HEK293 (cell line): ENCODE data around the gene ESR2.

Experiments
- CTCF ChIP-seq: fragments of 450-650 bp; formaldehyde crosslinking; IDR thresholded peaks from 2 replicates; pipeline ENCODE4 v1.5.1; 2016; ENCODE audit warnings: missing biosample characterization, missing genetic modification characterization
- HIC1 ChIP-seq: fragments of 450-650 bp; formaldehyde crosslinking; IDR thresholded peaks from 2 replicates; pipeline ENCODE4 v1.5.1; 2016; ENCODE audit warnings: missing biosample characterization, missing genetic modification characterization
- REST ChIP-seq: fragments of 450-650 bp; formaldehyde crosslinking; IDR thresholded peaks from 2 replicates; pipeline ENCODE4 v1.5.1; 2016; ENCODE audit warnings: missing biosample characterization, missing genetic modification characterization
- TCF7L2 ChIP-seq: IDR thresholded peaks from 2 replicates; pipeline ENCODE4 v1.6.1; 2011; ENCODE audit warnings: low read depth, mild to moderate bottlenecking, inconsistent platforms, low read length, moderate library complexity, borderline replicate concordance
- TSHZ1 ChIP-seq: fragments of 450-650 bp; formaldehyde crosslinking; IDR thresholded peaks from 2 replicates; pipeline ENCODE4 v1.5.1; 2016; ENCODE audit warnings: missing biosample characterization, missing genetic modification characterization, borderline replicate concordance
- ZNF274 ChIP-seq, 2 experiments: fragments of 200-500 bp in 1 of 2; fragments of 450-650 bp in 1 of 2; sonication (Bioruptor generic) in 1 of 2; formaldehyde crosslinking in 1 of 2; IDR thresholded peaks; 2 replicates each; pipeline versions ENCODE4 v1.5.1 to v1.6.1; 2014 to 2016; ENCODE audit warnings: borderline replicate concordance in 1 of 2, inconsistent platforms in 1 of 2, low read length in 1 of 2, missing biosample characterization in 1 of 2, missing genetic modification characterization in 1 of 2
- ZNF354C ChIP-seq: fragments of 450-650 bp; formaldehyde crosslinking; IDR thresholded peaks from 2 replicates; pipeline ENCODE4 v1.5.1; 2016; ENCODE audit warnings: missing biosample characterization, missing genetic modification characterization, low read depth, borderline replicate concordance
- ZNF449 ChIP-seq: fragments of 450-650 bp; formaldehyde crosslinking; IDR thresholded peaks from 2 replicates; pipeline ENCODE4 v1.5.1; 2017; ENCODE audit warnings: missing biosample characterization, mild to moderate bottlenecking, missing genetic modification characterization, moderate library complexity
- ZNF530 ChIP-seq: fragments of 450-650 bp; formaldehyde crosslinking; IDR thresholded peaks from 2 replicates; pipeline ENCODE4 v1.5.1; 2016; ENCODE audit warnings: low read depth, missing biosample characterization, missing genetic modification characterization
- ZNF571 ChIP-seq: fragments of 450-650 bp; formaldehyde crosslinking; IDR thresholded peaks from 2 replicates; pipeline ENCODE4 v1.5.0; 2017; ENCODE audit warnings: missing biosample characterization, missing genetic modification characterization
- ZNF704 ChIP-seq: fragments of 450-650 bp; formaldehyde crosslinking; IDR thresholded peaks from 2 replicates; pipeline ENCODE4 v1.5.1; 2016; ENCODE audit warnings: missing biosample characterization, missing genetic modification characterization
- ZNF792 ChIP-seq: fragments of 450-650 bp; formaldehyde crosslinking; IDR thresholded peaks from 2 replicates; pipeline ENCODE4 v1.5.1; 2016; ENCODE audit warnings: missing biosample characterization, missing genetic modification characterization

GRCh38 chr14:64196056-64196455, 98.1 kb downstream of the ESR2 start:
- no peak for TF ChIP-seq TCF7L2
- no peak for TF ChIP-seq ZNF354C
- no peak for TF ChIP-seq ZNF704 (tag by site-specific recombination)
- TF ChIP-seq ZNF792 (tag by site-specific recombination): no peak
- TF ChIP-seq CTCF: no peak
- no peak for TF ChIP-seq ZNF530 (tag by site-specific recombination)
- TF ChIP-seq REST: no peak
- TF ChIP-seq HIC1 (tag by site-specific recombination): no peak
- TF ChIP-seq TSHZ1 (tag by site-specific recombination): no peak
- no peak for TF ChIP-seq ZNF449 (tag by site-specific recombination)
- TF ChIP-seq ZNF571 (tag by site-specific recombination): no peak
- TF ChIP-seq ZNF274 (IDR thresholded peaks at IDR 0.05; ENCODE audit: low read length): no peak
- no peak for TF ChIP-seq ZNF274 (tag by site-specific recombination; IDR thresholded peaks at IDR 0.05; ENCODE audit: borderline replicate concordance)
